Umbilical cord (tissue), 2 donors: ENCODE measurements around the gene ZDHHC19. TPM values are rescaled to one million over a fixed set of nuclear protein-coding genes. Genes with fewer than 3 reads are reported as not detected.
"Not testable (repeated sequence)": the region's sequence is repeated elsewhere in the genome, so short reads cannot be mapped to it uniquely, and the experiment has no call there.

ENCODE experiments used
- DNase-seq: peaks from one replicate; pipeline ENCODE4 v3.0.0-alpha.2; 2015; ENCODE audit warnings: low spot score
- total RNA-seq: library from RNA; depleted of rRNA; stranded (reverse); fragments of >200 nt; gene quantifications from one replicate; pipeline ENCODE4 v1.2.3, GENCODE V29; 2014; ENCODE audit warnings: low replicate concordance; ENCODE audit not compliant: insufficient read depth

ZDHHC19 gene, protein sequence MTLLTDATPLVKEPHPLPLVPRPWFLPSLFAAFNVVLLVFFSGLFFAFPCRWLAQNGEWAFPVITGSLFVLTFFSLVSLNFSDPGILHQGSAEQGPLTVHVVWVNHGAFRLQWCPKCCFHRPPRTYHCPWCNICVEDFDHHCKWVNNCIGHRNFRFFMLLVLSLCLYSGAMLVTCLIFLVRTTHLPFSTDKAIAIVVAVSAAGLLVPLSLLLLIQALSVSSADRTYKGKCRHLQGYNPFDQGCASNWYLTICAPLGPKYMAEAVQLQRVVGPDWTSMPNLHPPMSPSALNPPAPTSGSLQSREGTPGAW
- 6.7 TPM for total RNA-seq

- DNase-seq = no peak
These were observed at the start of gene ZDHHC19 for GRCh38 chr3:196210673-196211556. ZDHHC19 (minus strand) TSS chr3:196211400; CDS start chr3:196211315, 85 bp downstream.

GRCh38 chr3:196260784-196261183, 49.6 kb upstream of the ZDHHC19 start:
- DNase-seq = no peak

DNA sequence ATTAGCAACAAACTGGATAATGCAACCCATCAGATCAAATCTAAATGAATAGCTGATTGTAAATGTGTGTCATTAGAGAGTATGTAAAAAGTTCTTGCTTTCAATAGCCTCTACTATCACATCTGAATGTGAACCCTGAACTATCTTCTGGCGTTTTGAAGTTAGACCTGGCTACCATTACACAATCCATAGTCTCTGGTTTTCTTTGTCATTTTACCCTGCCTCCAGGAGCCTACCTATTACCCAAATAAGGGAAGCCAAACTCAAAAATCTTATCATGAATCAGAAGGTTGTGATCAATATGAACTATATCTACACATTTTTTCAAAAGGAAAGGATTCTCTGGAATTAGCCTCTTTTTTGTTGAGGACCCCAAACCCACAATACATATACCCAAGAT, 44.6 kb upstream of the ZDHHC19 start:
- no peak for DNase-seq

DNA sequence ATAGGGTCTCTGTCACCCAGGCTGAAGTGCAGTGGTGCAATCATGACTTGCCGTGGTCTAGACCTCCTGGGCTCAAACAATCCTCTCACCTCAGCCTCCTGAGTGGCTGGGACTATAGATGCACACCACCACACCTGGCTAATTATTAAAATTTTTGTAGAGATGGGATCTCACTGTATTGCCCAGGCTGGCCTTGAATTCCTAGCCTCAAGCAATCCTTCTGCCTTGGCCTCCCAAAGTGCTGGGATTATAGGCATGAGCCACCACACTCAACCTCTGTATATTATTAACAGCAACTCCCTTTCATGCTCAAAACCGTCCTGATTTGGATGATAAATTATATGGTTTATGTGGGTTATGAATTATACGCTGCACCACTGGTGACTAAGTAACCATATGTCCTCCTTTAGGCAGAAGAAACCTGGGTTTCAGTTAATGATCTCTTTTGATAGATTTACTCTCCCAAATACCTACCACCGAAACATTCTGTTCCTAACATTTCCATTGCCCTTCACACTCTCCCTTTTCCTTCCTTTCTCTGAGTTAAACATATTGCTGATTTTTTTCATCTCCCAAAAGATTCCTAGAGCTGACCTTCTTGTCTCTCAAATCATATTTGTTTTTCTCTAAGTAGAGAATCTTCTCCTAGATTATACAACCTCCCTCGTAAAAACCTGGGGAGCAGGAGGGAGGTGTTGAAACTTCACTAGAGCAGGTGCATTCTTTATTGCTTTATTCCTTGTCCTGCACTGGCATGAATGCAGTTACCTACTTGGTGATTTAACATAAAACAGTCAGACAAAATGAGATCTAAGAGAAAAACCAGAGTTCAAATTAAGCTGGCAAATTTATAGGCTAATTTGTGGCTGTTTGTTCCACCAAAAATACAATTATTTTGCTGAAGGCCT, 43.4 kb upstream of the ZDHHC19 start:
- no peak for DNase-seq

- DNase-seq = no peak
These were observed 40.7 kb upstream of the ZDHHC19 start for GRCh38 chr3:196251918-196252317.

DNA sequence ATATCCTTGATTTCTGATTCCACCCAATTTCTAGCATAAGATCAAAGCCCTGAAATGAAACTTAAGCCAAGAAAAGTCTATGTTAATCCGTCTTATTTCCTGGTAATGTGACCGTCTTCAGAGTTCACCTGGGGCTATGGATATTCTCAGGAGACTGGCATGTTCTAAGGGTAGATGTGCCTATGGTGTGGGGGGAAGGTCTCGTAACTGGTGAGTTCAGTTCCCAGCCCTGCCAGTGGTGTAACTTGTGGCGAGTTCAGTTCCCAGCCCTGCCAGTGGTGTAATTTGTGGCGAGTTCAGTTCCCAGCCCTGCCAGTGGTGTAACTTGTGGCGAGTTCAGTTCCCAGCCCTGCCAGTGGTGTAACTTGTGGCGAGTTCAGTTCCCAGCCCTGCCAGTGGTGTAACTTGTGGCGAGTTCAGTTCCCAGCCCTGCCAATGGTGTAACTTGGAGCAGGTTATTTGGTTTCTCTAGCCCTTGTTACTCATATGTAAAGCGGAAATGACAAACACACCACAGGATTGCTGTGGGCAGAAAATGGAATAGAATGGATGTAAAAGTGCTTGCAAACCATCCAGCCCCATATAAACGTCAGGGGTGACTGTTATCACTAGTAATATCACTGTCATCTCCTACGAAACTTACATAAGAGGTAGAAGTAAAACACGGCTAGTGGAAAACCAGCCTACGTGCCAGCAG, 35.6 kb upstream of the ZDHHC19 start:
- DNase-seq = no peak

GRCh38 chr3:196244166-196244565, 33.0 kb upstream of the ZDHHC19 start:
- not testable (repeated sequence) for DNase-seq

GRCh38 chr3:196241704-196242103, 30.5 kb upstream of the ZDHHC19 start:
- no peak for DNase-seq

DNA sequence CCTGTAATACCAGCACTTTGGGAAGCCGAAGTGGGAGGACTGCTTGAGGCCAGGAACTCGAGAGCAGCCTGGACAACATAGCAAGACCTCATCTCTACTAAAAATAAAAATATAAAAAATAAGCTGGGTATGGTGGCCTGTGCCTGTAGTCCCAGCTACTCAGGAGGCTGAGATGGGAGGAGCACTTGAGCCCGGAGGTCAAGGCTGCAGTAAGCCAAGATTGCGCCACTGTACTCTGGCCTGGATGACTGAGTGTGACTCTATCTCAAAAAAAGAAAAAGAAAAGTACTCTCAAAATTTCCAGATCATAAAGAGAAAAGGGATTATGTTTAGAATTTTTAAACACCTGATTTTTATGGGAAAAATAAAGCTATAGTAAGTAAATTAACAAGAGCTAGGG, 29.2 kb upstream of the ZDHHC19 start:
- DNase-seq = no peak

- DNase-seq = no peak
These were observed 27.7 kb upstream of the ZDHHC19 start for GRCh38 chr3:196238612-196239560.

DNA sequence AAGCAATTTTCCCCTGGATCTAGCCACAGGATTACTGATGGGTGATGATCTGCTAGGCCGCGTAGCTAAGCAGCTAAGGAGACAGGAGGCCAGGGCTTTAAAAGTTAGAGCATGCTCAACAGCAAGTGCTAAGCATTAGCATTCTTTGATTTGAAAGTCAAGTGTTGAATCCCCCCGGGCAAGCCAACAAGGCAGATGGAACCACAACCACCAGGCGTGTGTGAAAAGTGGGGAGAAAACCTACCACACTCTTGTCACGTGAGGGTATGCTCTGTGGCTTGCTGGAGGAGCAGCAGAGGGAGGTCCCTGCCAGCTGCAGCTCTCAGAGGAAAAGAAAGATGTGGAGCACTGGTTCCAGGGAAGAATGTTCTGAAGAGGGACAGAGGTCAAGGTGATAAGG, 26.0 kb upstream of the ZDHHC19 start:
- no peak for DNase-seq

DNA sequence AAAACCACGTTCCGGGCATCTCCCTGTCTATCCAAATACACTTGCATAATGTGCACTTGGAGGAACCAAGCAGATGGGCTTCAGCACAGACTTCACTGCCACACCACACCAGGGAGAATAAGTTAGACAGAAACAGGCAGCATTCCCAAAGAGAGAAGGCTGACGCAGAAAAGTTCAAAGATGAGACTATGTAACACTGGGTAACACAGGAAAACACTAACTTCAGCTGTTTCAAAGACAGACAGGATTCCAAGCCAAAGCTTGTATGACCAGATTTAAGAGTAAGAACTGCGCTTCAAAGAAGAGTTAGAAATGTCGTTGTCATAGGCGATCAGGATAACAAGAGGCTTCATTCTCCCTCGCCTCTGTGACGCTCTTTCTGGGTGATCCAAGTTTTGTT, 25.0 kb upstream of the ZDHHC19 start:
- no peak for DNase-seq

DNA sequence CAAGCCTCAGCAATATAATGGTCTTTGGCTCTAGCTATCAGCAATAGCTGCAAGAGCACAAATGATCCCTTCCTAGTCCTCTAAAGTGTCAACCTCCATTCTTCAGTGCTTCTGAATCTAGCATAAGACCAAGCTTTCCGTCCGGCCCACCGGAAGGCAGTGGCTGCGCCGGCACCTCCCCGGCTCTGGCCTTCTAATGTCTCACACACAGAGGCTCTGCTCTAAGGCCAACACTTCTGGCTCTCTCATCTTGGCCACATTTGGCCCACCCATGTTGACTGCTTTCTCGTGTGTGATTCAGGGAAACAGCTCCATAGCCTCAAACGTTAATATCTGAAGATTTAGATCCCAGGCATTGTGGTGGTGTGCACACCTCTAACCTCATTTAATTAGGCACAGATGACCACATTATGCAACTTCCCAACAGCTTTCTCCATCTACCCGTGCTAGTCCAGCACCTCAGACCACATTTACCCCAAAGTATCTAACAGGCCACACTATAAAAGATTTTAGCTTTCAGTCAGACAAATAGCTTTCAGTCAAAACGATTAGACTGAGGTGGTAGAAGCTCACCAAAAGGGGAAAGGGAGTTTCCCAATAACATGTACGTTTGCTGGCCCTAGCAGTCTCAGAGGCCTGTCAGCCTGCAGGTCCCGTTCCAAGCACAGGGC, 24.4 kb upstream of the ZDHHC19 start:
- no peak for DNase-seq

GRCh38 chr3:196232882-196233251, 21.7 kb upstream of the ZDHHC19 start:
- DNase-seq = no peak

DNA sequence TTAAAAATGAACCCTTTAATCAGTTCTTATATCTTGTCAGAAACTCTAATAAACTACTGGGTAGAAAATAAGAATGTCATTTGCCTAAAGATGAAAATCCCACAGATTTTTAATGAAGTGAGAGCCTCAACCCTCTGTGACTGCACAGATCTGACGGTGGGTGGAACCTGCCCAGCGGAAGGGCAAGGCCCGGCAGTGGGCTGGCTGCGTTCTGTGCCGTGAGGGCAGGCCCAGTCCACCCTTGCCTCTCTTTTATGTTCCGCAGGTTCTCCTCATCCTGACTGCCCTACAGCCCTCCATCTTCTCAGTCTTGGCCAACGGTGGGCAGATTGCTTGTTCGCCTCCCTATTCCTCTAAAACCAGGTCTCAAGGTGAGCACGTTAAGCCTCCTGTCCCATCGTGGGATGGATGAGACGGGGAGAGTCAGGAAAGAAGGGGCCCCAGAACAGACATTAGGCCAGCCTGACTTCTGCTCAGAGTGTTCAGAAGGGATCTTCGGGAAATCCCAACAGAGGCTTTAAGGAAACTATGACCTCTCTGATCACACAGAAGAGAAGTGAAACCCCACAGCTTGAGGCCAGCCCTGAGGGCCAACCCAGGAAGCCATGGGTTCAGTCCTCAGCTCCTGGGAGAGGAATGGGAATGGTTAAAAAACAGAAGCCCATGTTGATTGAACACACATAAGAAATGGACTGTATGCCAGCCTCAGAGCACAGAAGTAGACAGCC, 21.1 kb upstream of the ZDHHC19 start:
- DNase-seq = no peak

- peak; percentile 39 for DNase-seq
These were observed 16.7 kb upstream of the ZDHHC19 start for GRCh38 chr3:196227629-196228493.

GRCh38 chr3:196227121-196227561, 15.9 kb upstream of the ZDHHC19 start:
- DNase-seq = no peak
